Raji (cell line): ENCODE measurements around the gene TSHZ3.

Source experiments
- POLR2A ChIP-seq: IDR thresholded peaks from 2 replicates; pipeline ENCODE4 v1.6.1; 2011; ENCODE audit warnings: low read depth, low read length, control low read depth; ENCODE audit not compliant: insufficient read depth

Gene TSHZ3

DNA sequence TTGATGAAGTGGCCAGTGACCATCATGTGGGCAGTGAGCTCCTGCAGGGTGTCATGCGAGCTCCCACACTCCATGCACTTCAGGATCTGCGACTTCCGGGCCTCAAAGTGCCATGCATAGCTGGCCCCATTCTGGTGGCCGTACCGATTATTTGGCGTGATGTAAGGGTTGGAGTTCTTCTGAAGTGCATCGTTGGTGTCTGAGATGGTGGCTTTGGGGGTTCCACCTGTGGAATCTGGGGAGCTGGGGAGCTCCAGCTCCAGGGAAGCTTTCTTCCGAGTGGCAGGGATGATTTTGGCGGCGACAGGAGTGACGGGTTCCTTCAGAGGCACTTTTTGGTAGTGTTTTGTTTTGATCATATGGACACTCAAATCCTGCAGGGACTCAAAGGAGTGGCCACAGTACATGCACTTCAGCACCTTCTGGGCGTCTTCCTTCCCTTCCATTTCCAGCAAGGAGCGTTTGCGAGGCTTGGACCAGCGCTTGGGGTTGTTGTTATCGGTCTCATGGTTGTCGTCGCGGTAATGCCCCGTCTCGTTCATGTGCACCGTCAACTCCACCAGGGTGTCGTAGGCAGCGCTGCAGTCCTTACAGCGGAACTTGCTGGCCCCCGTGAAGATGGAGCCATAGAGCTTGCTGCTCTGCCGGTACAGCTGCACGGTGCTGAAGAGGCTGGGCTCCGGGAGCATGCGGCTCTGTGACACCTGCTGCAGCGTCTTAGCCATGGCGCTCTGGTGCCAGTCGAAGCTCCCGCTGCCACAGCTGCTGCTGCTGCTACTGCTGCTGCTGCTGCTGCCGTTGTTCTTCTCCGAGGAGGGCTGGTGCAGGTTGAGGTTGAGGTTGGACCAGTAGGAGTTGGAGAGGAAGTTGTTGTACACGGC lies 70.4 kb downstream of the TSHZ3 start:
- no peak for TF ChIP-seq POLR2A

DNA sequence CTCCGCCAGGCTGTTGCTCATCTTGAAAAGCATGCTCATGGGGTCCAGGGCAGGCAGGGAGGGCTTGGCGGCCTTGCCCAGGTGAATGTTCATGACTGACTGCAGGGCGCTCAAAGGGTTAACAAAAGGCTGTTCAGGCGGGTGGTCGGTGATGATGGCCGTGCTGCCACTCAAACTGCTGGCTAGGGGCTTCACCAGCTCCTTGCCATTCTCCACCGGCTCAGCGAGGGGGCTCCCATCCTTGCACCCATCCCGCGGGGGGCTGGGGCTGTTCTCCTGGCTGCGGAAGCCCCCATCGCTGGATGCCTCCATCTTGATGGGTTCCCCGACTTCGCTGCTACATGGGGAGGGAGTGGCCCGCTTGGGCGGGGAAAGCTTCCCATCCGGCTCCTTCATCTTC lies 71.7 kb downstream of the TSHZ3 start:
- no peak for TF ChIP-seq POLR2A

DNA sequence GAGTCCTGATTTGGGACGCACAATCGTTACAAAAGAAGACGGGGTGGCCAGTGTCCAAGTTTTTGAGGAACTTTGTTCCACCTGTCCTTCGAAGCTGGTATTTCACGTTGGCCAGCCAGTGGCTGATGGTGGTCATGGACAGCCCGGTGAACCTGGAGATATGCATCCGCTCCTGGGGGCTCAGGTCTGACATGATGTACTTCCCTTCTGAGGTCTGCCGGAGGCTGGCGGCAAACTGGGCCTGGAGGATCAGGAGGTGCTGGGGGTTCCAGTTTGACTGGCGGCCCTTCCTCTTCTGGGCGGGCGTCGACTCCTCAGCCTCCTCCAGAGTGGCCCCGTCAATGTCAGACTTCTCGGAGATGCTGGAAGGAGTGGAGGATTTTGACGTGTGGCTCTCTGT lies 72.4 kb downstream of the TSHZ3 start:
- TF ChIP-seq POLR2A: no peak

- TF ChIP-seq POLR2A: no peak
These were observed 74.2 kb downstream of the TSHZ3 start for GRCh38 chr19:31275068-31275334.

GRCh38 chr19:31274251-31275067 lies 74.8 kb downstream of the TSHZ3 start:
- no peak for TF ChIP-seq POLR2A

- no peak for TF ChIP-seq POLR2A
These were observed 76.6 kb downstream of the TSHZ3 start for GRCh38 chr19:31272583-31273106.

DNA sequence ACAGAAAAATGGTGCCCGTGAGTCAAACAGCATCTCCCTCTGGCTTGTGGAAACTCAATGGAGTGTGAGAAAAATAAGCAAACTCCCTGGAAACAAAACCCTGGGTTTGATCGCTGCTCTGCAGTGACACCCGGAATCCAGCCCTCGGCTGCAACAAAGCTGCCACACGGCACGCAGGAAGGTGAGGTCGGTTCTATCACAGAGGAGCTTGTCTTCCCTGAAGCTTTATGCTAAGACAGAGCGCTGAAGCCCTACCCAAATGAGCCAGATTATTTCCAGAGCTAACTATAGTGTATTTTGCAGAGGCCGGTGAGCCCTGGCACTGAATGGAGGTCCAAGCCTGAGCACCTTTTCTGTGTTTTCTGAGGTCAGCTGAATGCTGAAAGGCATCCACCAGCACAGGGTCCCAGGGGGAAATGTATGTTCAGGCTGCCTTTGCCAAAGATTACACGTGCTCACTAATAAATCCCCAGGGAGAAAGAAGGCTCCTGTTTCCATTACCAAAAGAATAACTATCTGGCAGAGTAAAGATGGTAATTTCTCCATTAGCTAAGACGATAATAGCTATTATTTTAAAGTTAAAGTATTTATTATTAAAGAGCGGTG lies 77.8 kb downstream of the TSHZ3 start:
- no peak for TF ChIP-seq POLR2A

DNA sequence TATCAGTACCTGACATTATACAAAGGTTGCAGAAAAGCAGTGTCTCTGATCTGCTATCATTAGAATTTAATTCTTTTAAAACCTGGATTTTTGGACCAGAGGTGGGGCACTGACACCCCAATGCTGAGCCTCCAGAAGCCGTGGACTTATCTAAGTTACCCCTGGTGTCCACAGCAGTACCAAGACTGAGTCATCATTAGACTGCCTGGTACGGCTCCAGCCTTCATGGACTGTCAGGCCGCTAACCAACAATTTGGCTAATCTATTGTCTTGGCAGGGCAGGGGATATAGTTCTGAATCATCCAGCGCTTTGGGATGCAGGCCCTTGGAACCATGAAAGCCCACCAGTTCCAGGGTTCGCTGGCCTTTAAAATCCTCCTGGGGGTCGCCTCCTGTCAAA lies 78.3 kb downstream of the TSHZ3 start:
- no peak for TF ChIP-seq POLR2A

DNA sequence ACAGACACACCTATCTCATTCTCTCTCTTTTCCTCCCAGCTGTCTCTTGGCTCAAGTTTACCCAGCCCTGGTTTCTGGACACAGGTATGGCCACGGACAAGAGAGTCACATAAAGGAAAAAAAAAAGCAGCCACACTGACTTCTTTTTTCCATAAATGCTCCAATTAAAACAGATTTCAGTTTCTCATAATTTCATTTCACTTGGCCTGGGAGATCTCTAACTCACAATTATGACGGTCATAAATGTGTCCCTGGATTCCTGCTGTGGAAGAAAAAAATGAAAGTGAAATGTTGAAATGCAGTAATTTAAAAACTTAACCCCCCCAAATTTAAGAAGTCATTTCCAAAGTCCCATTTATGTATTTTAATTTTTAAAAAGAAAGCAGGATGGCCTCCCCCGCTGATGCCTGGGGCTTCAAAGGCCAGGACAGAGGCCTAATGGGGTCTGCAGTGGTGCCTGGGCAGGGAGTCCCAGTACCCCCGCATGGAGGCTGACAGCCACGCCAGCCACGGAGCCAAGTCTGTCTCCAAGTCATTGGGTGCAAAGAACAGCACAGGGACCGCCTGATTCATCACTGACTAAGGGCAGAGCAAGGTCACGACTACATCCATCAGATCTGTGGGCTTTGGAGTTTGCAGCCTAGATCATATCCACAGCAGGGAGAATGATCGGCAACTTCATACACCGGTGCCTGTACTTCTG lies 79.7 kb downstream of the TSHZ3 start:
- no peak for TF ChIP-seq POLR2A

- TF ChIP-seq POLR2A: no peak
These were observed 80.4 kb downstream of the TSHZ3 start for GRCh38 chr19:31268751-31269383.

DNA sequence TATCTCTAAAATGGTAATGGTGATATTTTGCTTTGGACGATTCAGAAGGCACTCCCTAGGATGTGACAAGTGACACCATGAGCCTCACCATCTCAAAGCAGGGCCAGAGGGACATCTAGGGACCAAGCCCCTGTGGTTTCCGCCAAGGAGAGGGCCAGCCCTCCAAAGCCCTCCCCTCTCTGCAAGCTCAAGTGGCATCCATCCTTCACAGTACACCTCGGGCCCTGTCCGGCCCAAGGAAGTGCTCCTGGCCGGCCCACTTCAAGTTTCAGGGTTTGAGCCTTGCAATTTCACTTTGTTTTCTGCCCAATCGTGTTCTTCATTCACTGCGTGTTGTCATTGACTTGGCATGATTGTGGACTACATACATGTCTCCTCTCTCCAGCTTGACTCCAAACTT lies 82.5 kb downstream of the TSHZ3 start:
- no peak for TF ChIP-seq POLR2A

GRCh38 chr19:31266196-31266595 lies 83.0 kb downstream of the TSHZ3 start:
- TF ChIP-seq POLR2A: no peak

GRCh38 chr19:31264041-31264778 lies 85.0 kb downstream of the TSHZ3 start:
- no peak for TF ChIP-seq POLR2A

- TF ChIP-seq POLR2A: no peak
These were observed 85.9 kb downstream of the TSHZ3 start for GRCh38 chr19:31263328-31263727.
